ENCODE data around the gene NOXA1. TPM values are rescaled to one million over a fixed set of nuclear protein-coding genes. Genes with fewer than 3 reads are reported as not detected.

Gene NOXA1
- total and polyA plus RNA-seq, 9 of the 15 experiments (the other 6 are each of a cell fraction or from before 2014, with no cell fraction given), result 0.07 to 1.2 (median 0.20) TPM; not detected in 4

DNA sequence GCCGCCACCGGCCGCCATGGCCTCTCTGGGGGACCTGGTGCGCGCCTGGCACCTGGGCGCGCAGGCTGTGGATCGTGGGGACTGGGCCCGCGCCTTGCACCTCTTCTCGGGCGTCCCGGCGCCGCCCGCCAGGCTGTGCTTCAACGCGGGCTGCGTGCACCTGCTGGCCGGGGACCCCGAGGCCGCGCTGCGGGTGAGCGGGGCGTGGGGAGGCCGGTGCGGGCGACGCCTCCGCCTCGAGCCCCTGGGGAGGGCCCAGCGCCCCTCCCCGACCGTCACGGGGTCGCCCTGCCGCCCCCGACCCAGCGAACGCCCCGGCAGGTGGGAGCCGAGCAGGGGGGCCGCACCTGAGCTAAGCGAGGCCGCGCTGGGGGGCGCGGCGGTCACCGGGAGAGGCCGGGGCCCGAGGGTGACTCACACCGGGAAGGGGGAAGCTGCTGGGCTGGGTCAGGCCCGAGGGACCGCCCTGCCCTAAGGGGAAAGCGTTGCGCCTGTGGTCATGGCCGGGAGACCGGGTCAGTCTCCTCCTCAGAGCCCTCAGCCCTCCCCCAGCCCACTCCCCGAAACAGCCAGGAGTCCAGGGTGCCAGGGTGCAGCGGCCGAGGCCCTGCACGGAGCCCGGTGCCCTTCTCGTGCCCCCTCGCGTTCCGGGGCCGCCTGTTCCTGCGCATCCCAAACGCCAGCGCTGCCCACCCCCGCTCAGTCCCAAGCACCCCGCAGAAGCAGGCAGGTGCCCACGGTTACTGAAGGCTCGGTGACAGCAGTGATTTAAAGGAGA lies 510 bp downstream of the NOXA1 start (continued):
- TF ChIP-seq, protein P1, sequence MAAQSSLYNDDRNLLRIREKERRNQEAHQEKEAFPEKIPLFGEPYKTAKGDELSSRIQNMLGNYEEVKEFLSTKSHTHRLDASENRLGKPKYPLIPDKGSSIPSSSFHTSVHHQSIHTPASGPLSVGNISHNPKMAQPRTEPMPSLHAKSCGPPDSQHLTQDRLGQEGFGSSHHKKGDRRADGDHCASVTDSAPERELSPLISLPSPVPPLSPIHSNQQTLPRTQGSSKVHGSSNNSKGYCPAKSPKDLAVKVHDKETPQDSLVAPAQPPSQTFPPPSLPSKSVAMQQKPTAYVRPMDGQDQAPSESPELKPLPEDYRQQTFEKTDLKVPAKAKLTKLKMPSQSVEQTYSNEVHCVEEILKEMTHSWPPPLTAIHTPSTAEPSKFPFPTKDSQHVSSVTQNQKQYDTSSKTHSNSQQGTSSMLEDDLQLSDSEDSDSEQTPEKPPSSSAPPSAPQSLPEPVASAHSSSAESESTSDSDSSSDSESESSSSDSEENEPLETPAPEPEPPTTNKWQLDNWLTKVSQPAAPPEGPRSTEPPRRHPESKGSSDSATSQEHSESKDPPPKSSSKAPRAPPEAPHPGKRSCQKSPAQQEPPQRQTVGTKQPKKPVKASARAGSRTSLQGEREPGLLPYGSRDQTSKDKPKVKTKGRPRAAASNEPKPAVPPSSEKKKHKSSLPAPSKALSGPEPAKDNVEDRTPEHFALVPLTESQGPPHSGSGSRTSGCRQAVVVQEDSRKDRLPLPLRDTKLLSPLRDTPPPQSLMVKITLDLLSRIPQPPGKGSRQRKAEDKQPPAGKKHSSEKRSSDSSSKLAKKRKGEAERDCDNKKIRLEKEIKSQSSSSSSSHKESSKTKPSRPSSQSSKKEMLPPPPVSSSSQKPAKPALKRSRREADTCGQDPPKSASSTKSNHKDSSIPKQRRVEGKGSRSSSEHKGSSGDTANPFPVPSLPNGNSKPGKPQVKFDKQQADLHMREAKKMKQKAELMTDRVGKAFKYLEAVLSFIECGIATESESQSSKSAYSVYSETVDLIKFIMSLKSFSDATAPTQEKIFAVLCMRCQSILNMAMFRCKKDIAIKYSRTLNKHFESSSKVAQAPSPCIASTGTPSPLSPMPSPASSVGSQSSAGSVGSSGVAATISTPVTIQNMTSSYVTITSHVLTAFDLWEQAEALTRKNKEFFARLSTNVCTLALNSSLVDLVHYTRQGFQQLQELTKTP (IDR thresholded peaks at IDR 0.05; ENCODE audit: low read depth in 1 of 2, partially characterized antibody in 2 of 2), result no peak
- TF ChIP-seq, protein P2, sequence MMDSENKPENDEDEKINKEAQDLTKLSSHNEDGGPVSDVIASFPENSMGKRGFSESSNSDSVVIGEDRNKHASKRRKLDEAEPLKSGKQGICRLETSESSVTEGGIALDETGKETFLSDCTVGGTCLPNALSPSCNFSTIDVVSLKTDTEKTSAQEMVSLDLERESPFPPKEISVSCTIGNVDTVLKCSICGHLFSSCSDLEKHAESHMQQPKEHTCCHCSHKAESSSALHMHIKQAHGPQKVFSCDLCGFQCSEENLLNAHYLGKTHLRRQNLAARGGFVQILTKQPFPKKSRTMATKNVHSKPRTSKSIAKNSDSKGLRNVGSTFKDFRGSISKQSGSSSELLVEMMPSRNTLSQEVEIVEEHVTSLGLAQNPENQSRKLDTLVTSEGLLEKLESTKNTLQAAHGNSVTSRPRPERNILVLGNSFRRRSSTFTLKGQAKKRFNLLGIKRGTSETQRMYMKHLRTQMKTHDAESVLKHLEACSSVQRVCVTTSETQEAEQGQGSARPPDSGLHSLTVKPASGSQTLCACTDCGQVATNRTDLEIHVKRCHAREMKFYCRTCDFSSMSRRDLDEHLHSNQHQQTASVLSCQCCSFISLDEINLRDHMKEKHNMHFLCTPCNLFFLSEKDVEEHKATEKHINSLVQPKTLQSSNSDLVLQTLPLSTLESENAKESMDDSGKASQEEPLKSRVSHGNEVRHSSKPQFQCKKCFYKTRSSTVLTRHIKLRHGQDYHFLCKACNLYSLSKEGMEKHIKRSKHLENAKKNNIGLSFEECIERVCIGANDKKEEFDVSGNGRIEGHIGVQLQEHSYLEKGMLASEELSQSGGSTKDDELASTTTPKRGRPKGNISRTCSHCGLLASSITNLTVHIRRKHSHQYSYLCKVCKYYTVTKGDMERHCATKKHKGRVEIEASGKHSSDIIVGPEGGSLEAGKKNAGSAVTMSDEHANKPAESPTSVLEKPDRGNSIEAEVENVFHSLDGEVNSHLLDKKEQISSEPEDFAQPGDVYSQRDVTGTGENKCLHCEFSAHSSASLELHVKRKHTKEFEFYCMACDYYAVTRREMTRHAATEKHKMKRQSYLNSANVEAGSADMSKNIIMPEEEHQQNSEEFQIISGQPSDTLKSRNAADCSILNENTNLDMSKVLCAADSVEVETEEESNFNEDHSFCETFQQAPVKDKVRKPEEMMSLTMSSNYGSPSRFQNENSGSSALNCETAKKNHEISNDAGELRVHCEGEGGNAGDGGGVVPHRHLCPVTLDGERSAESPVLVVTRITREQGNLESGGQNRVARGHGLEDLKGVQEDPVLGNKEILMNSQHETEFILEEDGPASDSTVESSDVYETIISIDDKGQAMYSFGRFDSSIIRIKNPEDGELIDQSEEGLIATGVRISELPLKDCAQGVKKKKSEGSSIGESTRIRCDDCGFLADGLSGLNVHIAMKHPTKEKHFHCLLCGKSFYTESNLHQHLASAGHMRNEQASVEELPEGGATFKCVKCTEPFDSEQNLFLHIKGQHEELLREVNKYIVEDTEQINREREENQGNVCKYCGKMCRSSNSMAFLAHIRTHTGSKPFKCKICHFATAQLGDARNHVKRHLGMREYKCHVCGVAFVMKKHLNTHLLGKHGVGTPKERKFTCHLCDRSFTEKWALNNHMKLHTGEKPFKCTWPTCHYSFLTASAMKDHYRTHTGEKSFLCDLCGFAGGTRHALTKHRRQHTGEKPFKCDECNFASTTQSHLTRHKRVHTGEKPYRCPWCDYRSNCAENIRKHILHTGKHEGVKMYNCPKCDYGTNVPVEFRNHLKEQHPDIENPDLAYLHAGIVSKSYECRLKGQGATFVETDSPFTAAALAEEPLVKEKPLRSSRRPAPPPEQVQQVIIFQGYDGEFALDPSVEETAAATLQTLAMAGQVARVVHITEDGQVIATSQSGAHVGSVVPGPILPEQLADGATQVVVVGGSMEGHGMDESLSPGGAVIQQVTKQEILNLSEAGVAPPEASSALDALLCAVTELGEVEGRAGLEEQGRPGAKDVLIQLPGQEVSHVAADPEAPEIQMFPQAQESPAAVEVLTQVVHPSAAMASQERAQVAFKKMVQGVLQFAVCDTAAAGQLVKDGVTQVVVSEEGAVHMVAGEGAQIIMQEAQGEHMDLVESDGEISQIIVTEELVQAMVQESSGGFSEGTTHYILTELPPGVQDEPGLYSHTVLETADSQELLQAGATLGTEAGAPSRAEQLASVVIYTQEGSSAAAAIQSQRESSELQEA (IDR thresholded peaks at IDR 0.05; ENCODE audit: low read depth), result no peak
- TF ChIP-seq MEIS2 (IDR thresholded peaks at IDR 0.05; ENCODE audit: partially characterized antibody), result no peak
- TF ChIP-seq, protein P3, sequence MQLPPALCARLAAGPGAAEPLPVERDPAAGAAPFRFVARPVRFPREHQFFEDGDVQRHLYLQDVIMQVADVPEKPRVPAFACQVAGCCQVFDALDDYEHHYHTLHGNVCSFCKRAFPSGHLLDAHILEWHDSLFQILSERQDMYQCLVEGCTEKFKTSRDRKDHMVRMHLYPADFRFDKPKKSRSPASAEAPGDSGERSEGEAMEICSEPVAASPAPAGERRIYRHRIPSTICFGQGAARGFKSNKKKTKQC (CRISPR knock-in tag; IDR thresholded peaks at IDR 0.05), result 0 out of 2 replicates have a peak, but pooled peaks have one; percentile 34
- no peak for TF ChIP-seq ZNF41 (CRISPR knock-in tag; conservative IDR thresholded peaks at IDR 0.05)
- no peak for TF ChIP-seq KDM2B (CRISPR knock-in tag; IDR thresholded peaks at IDR 0.05)
- TF ChIP-seq ZEB2 (IDR thresholded peaks at IDR 0.05), result no peak
- TF ChIP-seq RAD51 (IDR thresholded peaks at IDR 0.05; ENCODE audit: borderline replicate concordance, low read depth), result no peak
- no peak for TF ChIP-seq CBX3 (IDR thresholded peaks at IDR 0.05; ENCODE audit: borderline replicate concordance in 1 of 2, low read length in 2 of 2)
- TF ChIP-seq, protein P4, sequence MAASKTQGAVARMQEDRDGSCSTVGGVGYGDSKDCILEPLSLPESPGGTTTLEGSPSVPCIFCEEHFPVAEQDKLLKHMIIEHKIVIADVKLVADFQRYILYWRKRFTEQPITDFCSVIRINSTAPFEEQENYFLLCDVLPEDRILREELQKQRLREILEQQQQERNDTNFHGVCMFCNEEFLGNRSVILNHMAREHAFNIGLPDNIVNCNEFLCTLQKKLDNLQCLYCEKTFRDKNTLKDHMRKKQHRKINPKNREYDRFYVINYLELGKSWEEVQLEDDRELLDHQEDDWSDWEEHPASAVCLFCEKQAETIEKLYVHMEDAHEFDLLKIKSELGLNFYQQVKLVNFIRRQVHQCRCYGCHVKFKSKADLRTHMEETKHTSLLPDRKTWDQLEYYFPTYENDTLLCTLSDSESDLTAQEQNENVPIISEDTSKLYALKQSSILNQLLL (CRISPR knock-in tag; IDR thresholded peaks at IDR 0.05; ENCODE audit: borderline replicate concordance), result no peak
